Spleen (tissue), 11 donors: ENCODE data around the gene RILPL1. TPM values are rescaled to one million over a fixed set of nuclear protein-coding genes. Genes with fewer than 3 reads are reported as not detected.

Experiments
- DNase-seq: peaks from one replicate; pipeline ENCODE4 v3.0.0-alpha.2; 2020
- H3K27ac ChIP-seq, 8 donors: fragments of 200-600 bp; sonication (generic) in 7 of 8; 1 replicate in 4 of 8; 2 replicates in 4 of 8; pipeline versions ENCODE4 v1.5.0 to v1.8.0; 2016 to 2021; ENCODE audit warnings: inconsistent platforms in 4 of 8, mild to moderate bottlenecking in 4 of 8, moderate library complexity in 1 of 8
- H3K27me3 ChIP-seq, 7 donors: fragments of 200-600 bp; sonication (generic) in 6 of 7; replicated peaks in 1 of 7; 1 replicate in 4 of 7; 2 replicates in 3 of 7; pipeline versions ENCODE4 v1.5.0 to v1.8.0; 2016 to 2021; ENCODE audit warnings: inconsistent platforms in 3 of 7, mild to moderate bottlenecking in 1 of 7
- H3K36me3 ChIP-seq, 6 donors: fragments of 200-600 bp; sonication (generic) in 5 of 6; 1 replicate in 4 of 6; 2 replicates in 2 of 6; pipeline versions ENCODE4 v1.5.0 to v1.8.0; 2016 to 2021; ENCODE audit warnings: inconsistent platforms in 2 of 6
- H3K4me1 ChIP-seq, 6 donors: fragments of 200-600 bp; sonication (generic) in 5 of 6; 1 replicate in 3 of 6; 2 replicates in 3 of 6; pipeline versions ENCODE4 v1.5.0 to v1.8.0; 2016 to 2021; ENCODE audit warnings: inconsistent platforms in 3 of 6
- H3K4me3 ChIP-seq, 8 donors: fragments of 200-600 bp; sonication (generic) in 7 of 8; 1 replicate in 4 of 8; 2 replicates in 4 of 8; pipeline versions ENCODE4 v1.5.0 to v1.8.0; 2016 to 2021; ENCODE audit warnings: inconsistent platforms in 4 of 8, mild to moderate bottlenecking in 4 of 8, moderate library complexity in 2 of 8
- H3K9me3 ChIP-seq, 8 donors: fragments of 200-600 bp; sonication (generic) in 7 of 8; 1 replicate in 4 of 8; 2 replicates in 4 of 8; pipeline versions ENCODE4 v1.5.0 to v1.8.0; 2016 to 2021; ENCODE audit warnings: inconsistent platforms in 4 of 8
- POLR2A ChIP-seq, 3 donors: fragments of 450-650 bp; IDR thresholded peaks; one replicate each; pipeline ENCODE4 v1.5.1; 2017; ENCODE audit warnings: antibody characterized with exemption in 3 of 3, mild to moderate bottlenecking in 1 of 3
- POLR2AphosphoS5 ChIP-seq, 3 donors: sonication (generic); formaldehyde crosslinking; IDR thresholded peaks; one replicate each; pipeline ENCODE4 v1.5.1; 2017; ENCODE audit warnings: antibody characterized with exemption in 3 of 3
- WGBS, 5 donors: extraction: QIAGEN DNeasy Blood & Tissue Kit in 3 of 5; methylation state at CpG; one replicate each; pipeline versions ENCODE4 v1.1.5 to v1.1.7; 2013 to 2018; 5-methylcytosine and 5-hydroxymethylcytosine counted together
- intact Hi-C: fragments of 100-400 bp; cut with DNase I; formaldehyde crosslinking; loops from one replicate; pipeline ENCODE4 v1.15.0; 2023; ENCODE audit warnings: low total_unique reads
- polyA plus RNA-seq, 3 donors: library from polyadenylated mRNA; stranded (reverse); fragments of 200-250 nt; gene quantifications; one replicate each; pipeline ENCODE4 v1.2.1, GENCODE V29; 2013
- total RNA-seq, 7 donors: library from RNA; depleted of rRNA in 3 of 7; stranded (reverse); fragments of >200 nt in 3 of 7; fragmentation: NEBNext Ultra II Directional in 4 of 7; extraction: Animal tissue kit (Norgen Biotek cat#: 25700) in 4 of 7; gene quantifications; one replicate each; pipeline versions ENCODE4 v1.1.0 to v1.2.1, GENCODE V29; 2016 to 2021
- TF ChIP-seq, protein P1 (sequence below), 11 experiments: fragments of 200-600 bp in 7 of 11; fragments of 450-650 bp in 4 of 11; sonication (generic) in 4 of 11; IDR thresholded peaks in 8 of 11; conservative IDR thresholded peaks in 3 of 11; 1 replicate in 7 of 11; 2 replicates in 4 of 11; pipeline versions ENCODE4 v1.4.0 to v1.8.0; 2016 to 2021; ENCODE audit warnings: antibody characterized with exemption in 11 of 11, inconsistent platforms in 4 of 11, mild to moderate bottlenecking in 1 of 11
- donor health status: healthy with polysubstance abuse.
- donor health status: DM: no; HTN: no; CAD: no; lungs with moderate emphysema.
- donor health status: DM: no; HTN: no; CAD: no.
- donor health status: Bipolar disorder and iron deficiency.
- donor health status: healthy.
- donor health status: DM: no; HTN: no; CAD: no.
- donor health status: DM: yes; HTN: yes; CAD: no.

Gene RILPL1
- total and polyA plus RNA-seq, 10 donors = 3.2 to 13.6 (median 9.0) TPM

DNA sequence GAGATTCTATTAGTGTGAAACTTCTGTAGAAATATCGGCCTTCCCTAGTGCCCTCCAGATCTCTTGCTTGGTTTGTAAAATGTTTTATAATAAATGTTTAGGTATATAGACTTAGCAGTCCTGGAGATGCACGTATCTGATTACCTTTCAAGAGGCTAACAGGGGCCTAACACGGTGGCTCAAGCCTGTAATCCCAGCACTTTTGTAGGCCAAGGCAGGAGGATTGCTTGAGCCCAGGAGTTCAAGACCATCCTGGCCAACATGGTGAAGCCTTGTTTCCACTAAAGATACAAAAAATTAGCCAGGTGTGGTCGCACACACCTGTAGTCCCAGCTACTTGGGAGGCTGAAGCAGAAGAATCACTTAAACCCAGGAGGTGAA is 87.2 kb downstream of the RILPL1 start:
- Histone ChIP-seq H3K4me1 (peaks cover 15 to 74% (median 44%) of the 10 kb centered on the region in 6 donors), H3K36me3 (no peaks in the 10 kb centered on the region), H3K9me3 (no peaks in the 10 kb centered on the region), H3K27ac (peak overlapping the region in 7 of 8 donors; percentile 62 to 92 (median 82)), H3K4me3 (peak overlapping the region in 1 of 8 donors; percentile 41), H3K27me3 (no peaks in the 10 kb centered on the region)
- DNase-seq = no peak
- WGBS, 5 donors = 50 to 73% (median 66%) methylated on average over 4 of the region's 4 CpGs
- TF ChIP-seq POLR2AphosphoS5 (IDR thresholded peaks at IDR 0.05) = no peak
- TF ChIP-seq POLR2A (IDR thresholded peaks at IDR 0.05) = no peak
- TF ChIP-seq, protein P1, sequence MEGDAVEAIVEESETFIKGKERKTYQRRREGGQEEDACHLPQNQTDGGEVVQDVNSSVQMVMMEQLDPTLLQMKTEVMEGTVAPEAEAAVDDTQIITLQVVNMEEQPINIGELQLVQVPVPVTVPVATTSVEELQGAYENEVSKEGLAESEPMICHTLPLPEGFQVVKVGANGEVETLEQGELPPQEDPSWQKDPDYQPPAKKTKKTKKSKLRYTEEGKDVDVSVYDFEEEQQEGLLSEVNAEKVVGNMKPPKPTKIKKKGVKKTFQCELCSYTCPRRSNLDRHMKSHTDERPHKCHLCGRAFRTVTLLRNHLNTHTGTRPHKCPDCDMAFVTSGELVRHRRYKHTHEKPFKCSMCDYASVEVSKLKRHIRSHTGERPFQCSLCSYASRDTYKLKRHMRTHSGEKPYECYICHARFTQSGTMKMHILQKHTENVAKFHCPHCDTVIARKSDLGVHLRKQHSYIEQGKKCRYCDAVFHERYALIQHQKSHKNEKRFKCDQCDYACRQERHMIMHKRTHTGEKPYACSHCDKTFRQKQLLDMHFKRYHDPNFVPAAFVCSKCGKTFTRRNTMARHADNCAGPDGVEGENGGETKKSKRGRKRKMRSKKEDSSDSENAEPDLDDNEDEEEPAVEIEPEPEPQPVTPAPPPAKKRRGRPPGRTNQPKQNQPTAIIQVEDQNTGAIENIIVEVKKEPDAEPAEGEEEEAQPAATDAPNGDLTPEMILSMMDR (IDR thresholded peaks at IDR 0.05 in 8 of 11, conservative IDR thresholded peaks at IDR 0.05 in 3 of 11) = no peak
- intact Hi-C loops = no loop called here

DNA sequence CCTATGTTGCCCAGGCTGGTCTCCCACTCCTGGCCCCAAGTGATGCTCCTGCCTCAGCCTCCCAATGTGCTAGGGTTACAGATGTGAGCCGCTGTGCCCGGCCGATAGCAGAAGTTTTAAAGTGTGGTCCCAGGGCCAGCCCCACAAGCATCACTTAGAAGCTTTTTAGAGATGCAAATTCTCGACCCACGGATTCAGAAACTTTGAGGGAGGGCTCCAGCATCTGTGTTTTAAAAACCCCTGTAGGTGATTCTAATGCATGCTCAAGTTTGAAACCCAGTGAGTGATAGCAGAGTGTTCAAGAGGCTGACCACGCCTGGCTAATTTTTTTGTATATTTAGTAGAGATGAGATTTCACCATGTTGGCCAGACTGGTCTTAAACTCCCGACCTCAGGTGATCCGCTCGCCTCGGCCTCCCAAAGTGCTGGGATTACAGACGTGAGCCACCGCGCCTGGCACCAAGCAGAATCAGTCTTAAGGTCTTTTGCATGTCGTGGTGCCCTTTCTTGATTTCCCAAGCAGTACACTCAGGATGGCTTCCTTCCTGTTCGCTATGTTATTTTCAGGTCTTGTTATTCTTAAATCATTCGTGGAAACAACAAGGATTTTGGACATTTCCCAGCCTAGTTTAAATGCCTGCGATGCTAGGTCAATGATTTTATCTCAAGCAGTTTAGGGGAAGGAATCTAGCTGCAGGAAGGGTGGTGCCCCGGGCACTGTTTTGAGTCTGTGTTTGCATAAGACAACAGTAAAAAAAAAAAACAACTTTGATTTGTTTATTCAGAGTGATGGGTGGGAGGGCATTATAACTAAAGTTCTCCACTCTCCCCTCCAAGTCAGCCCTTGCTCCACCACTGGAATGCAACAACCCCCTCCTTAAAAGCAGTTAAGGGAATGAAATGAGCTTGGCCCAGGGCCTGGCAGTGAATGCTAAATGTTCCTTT is 87.9 kb downstream of the RILPL1 start:
- intact Hi-C loops = no loop called here
- Histone ChIP-seq H3K27me3 (no peaks in the 10 kb centered on the region), H3K36me3 (no peaks in the 10 kb centered on the region), H3K9me3 (no peaks in the 10 kb centered on the region), H3K4me3 (peak overlapping the region in 1 of 8 donors; percentile 41), H3K27ac (peak overlapping the region; percentile 6 to 92 (median 82)), H3K4me1 (peaks cover 15 to 74% (median 44%) of the 10 kb centered on the region in 6 donors)
- TF ChIP-seq POLR2A (IDR thresholded peaks at IDR 0.05) (no peak), POLR2AphosphoS5 (IDR thresholded peaks at IDR 0.05) (no peak)
- TF ChIP-seq, protein P1 (IDR thresholded peaks at IDR 0.05 in 8 of 11, conservative IDR thresholded peaks at IDR 0.05 in 3 of 11) = no peak
- 34 to 53% (median 39%) methylated on average over 14 to 18 of the region's 18 CpGs for WGBS, 5 donors
- no peak for DNase-seq

DNA sequence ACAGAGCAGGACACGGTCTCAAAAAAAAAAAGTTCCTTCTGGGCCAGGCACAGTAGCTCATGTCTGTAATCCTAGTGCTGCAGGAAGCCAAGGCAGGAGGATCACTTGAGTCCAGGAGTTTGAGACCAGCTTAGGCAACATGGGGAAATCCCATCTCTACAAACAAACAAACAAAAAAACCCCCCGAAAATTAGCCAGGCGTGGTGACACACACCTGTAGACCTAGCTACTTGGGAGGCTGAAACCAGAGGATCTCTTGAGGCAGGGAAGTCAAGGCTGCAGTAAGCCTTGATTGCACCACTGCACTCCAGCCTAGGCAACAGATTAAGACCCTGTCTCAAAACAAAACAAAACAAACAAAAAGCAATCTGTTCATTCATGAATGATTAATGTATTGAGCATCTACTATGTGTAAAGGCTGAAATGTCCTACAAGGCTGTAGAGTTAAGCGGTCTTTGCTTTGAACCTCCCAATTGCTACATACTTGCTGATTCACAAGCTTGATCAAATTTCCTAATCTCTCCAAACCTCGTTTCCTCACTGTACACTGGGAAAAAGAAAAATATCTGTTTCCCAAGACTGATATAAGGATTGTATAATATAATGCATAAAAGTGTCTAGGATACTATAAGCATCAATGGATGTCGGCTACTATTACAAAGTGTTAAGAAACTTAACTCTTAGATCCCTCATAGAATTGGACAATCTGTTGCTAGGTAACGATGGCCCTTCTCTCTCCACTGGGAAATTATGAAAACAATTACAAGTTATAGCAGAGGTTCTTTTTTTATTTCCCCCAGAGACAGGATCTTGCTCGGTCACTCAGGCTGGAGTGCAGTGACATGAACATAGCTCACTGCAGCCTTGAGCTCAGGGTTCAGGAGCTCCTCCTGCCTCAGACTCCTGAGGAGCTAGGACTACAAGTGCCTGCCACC is 89.2 kb downstream of the RILPL1 start:
- TF ChIP-seq, protein P1 (IDR thresholded peaks at IDR 0.05 in 8 of 11, conservative IDR thresholded peaks at IDR 0.05 in 3 of 11) = no peak
- TF ChIP-seq POLR2A (IDR thresholded peaks at IDR 0.05) = no peak
- TF ChIP-seq POLR2AphosphoS5 (IDR thresholded peaks at IDR 0.05) = no peak
- Histone ChIP-seq H3K27me3 (no peaks in the 10 kb centered on the region), H3K36me3 (no peaks in the 10 kb centered on the region), H3K27ac (peak overlapping the region in 4 of 8 donors; percentile 82 to 92 (median 86)), H3K4me1 (peaks cover 15 to 71% (median 44%) of the 10 kb centered on the region in 6 donors), H3K9me3 (no peaks in the 10 kb centered on the region), H3K4me3 (no peak overlapping the region)
- intact Hi-C loops = no loop called here
- no peak for DNase-seq
- WGBS, 5 donors = 53 to 82% (median 66%) methylated on average over 8 of the region's 8 CpGs
